OCI-LY3 (cell line): ENCODE measurements around the gene PLOD1.
A peak's percentile ranks its signal among the peaks of the same experiment; 100 is the strongest.

Experiments
- H2AFZ ChIP-seq: fragments of 200-600, 300-600 bp; shearing (Covaris generic); 2 replicates; pipeline ENCODE4 v1.6.0; 2014; ENCODE audit warnings: antibody characterized with exemption, low read depth, low read length
- H3K27ac ChIP-seq: fragments of 200-600, 300-600 bp; sonication (generic); 2 replicates; pipeline ENCODE4 v1.5.1; 2014; ENCODE audit warnings: mild to moderate bottlenecking, low read length, moderate library complexity, mixed read lengths
- H3K27me3 ChIP-seq: fragments of 200-600, 300-600 bp; sonication (generic); 2 replicates; pipeline ENCODE4 v1.6.1; 2014; ENCODE audit warnings: low read depth, low read length, mixed read lengths
- H3K36me3 ChIP-seq: fragments of 200-600, 300-600 bp; sonication (generic); replicated peaks from 2 replicates; pipeline ENCODE3; 2014; ENCODE audit warnings: low read depth, low read length, mixed read lengths
- H3K4me1 ChIP-seq: fragments of 300-600, 200-600 bp; sonication (generic); 2 replicates; pipeline ENCODE4 v1.6.1; 2014; ENCODE audit warnings: low read length, mixed read lengths
- H3K4me2 ChIP-seq: fragments of 200-600, 300-600 bp; sonication (generic); 2 replicates; pipeline ENCODE4 v1.6.1; 2014; ENCODE audit warnings: low read length, mixed read lengths
- H3K4me3 ChIP-seq: fragments of 300-600, 200-600 bp; sonication (generic); 2 replicates; pipeline ENCODE4 v1.5.1; 2014; ENCODE audit warnings: antibody characterized with exemption, mild to moderate bottlenecking, low read length, moderate library complexity
- H3K79me2 ChIP-seq: fragments of 300-600, 200-600 bp; shearing (Covaris generic); 2 replicates; pipeline ENCODE4 v1.6.1; 2014; ENCODE audit warnings: mild to moderate bottlenecking, low read length, mixed read lengths
- H3K9ac ChIP-seq: fragments of 300-600, 200-600 bp; shearing (Covaris generic); 2 replicates; pipeline ENCODE4 v1.6.0; 2014; ENCODE audit warnings: mild to moderate bottlenecking, low read length, moderate library complexity
- H3K9me3 ChIP-seq: fragments of 200-600, 300-600 bp; shearing (Covaris generic); 2 replicates; pipeline ENCODE4 v1.6.1; 2014; ENCODE audit warnings: low read length, mixed read lengths; ENCODE audit not compliant: insufficient read depth
- H4K20me1 ChIP-seq: fragments of 200-600, 300-600 bp; sonication (generic); 2 replicates; pipeline ENCODE4 v1.6.1; 2016; ENCODE audit warnings: low read length, mixed read lengths; ENCODE audit not compliant: insufficient read depth
- EZH2phosphoT487 ChIP-seq: fragments of 200-600 bp; shearing (Covaris generic); IDR thresholded peaks from 2 replicates; pipeline ENCODE4 v1.6.1; 2018; ENCODE audit warnings: antibody characterized with exemption, mixed run types, low read depth
- TF ChIP-seq, protein P1 (sequence below): fragments of 200-600, 300-600 bp; sonication (generic); IDR thresholded peaks from 2 replicates; pipeline ENCODE4 v1.5.1; 2014; ENCODE audit warnings: antibody characterized with exemption, low read length, low read depth

PLOD1 gene

DNA sequence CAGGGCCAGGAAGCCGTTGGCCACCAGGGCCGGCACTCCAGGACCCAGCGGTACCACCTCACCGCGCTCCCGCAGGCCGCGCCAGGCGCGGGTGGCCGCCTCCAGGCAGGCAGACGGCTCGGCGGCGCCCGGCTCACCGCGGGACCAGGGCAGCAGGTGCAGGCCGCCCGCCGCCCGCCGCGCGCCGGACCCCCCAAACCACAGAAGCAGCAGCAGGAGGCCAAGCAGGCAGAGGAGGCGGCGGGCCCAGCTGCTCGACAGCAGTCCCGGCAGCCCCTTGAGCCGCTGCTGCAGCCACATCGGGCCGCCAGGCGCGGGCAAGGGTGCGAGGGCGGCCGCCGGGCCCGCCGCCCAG, 8.6 kb upstream of the PLOD1 start:
- no peak overlapping the region for H3K27ac ChIP-seq
- no peaks in the 10 kb centered on the region for H3K36me3 ChIP-seq
- peak overlapping the region; percentile 98; the same call in 1 of the 2 replicates for H3K4me2 ChIP-seq
- peak overlapping the region; percentile 76 for H3K4me3 ChIP-seq
- H3K9ac ChIP-seq, result peak overlapping the region; percentile 44
- peaks cover 23% of the 10 kb centered on the region for H3K79me2 ChIP-seq
- no peaks in the 10 kb centered on the region for H3K27me3 ChIP-seq
- H3K4me1 ChIP-seq, result peaks cover 27% of the 10 kb centered on the region
- H2AFZ ChIP-seq, result no peak overlapping the region
- peaks cover 13% of the 10 kb centered on the region; the same call in 1 of the 2 replicates for H4K20me1 ChIP-seq
- TF ChIP-seq, protein P1, sequence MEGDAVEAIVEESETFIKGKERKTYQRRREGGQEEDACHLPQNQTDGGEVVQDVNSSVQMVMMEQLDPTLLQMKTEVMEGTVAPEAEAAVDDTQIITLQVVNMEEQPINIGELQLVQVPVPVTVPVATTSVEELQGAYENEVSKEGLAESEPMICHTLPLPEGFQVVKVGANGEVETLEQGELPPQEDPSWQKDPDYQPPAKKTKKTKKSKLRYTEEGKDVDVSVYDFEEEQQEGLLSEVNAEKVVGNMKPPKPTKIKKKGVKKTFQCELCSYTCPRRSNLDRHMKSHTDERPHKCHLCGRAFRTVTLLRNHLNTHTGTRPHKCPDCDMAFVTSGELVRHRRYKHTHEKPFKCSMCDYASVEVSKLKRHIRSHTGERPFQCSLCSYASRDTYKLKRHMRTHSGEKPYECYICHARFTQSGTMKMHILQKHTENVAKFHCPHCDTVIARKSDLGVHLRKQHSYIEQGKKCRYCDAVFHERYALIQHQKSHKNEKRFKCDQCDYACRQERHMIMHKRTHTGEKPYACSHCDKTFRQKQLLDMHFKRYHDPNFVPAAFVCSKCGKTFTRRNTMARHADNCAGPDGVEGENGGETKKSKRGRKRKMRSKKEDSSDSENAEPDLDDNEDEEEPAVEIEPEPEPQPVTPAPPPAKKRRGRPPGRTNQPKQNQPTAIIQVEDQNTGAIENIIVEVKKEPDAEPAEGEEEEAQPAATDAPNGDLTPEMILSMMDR, result no peak
- TF ChIP-seq EZH2phosphoT487, result no peak
- no peaks in the 10 kb centered on the region for H3K9me3 ChIP-seq

DNA sequence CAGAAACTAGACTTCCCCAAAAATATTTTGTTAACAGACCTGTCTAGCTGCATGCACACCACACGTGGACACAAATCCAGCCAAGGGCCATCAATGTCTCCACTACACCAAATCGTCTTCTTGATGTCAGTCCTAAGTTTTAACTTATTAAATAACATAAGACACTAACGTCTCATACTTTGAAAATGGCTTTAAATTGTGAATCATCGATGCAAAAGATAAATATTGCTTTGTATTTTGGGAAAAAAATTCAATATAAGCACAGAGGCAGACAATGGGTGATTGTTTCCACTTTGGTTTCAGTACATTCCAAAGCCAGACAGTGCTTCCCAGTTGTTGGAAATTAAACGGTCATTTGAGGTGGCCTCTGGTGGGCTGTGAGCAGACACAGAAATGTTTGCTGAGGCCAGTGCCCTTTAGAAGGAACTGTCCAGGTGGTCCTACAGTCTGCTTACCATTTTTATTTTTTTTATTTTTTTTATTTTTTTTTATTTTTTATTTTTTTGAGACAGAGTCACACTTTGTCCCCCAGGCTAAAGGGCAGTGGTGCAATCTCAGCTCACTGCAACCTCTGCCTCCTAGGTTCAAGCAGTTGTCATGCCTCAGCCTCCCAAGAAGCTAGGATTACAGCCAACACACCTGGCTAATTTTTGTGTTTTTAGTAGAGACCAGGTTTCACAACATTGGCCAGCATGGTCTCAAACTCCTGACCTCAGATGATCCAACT, 6.5 kb upstream of the PLOD1 start:
- H3K9ac ChIP-seq, result no peak overlapping the region
- H3K36me3 ChIP-seq, result no peaks in the 10 kb centered on the region
- no peak overlapping the region for H3K27ac ChIP-seq
- H3K4me3 ChIP-seq, result no peak overlapping the region
- no peaks in the 10 kb centered on the region for H3K27me3 ChIP-seq
- H3K79me2 ChIP-seq, result peaks cover 23% of the 10 kb centered on the region
- H3K9me3 ChIP-seq, result no peaks in the 10 kb centered on the region
- no peak overlapping the region for H2AFZ ChIP-seq
- no peak for TF ChIP-seq EZH2phosphoT487
- TF ChIP-seq, protein P1, result no peak
- peaks cover 13% of the 10 kb centered on the region; the same call in 1 of the 2 replicates for H4K20me1 ChIP-seq
- H3K4me1 ChIP-seq, result peaks cover 30% of the 10 kb centered on the region
- no peak overlapping the region for H3K4me2 ChIP-seq

DNA sequence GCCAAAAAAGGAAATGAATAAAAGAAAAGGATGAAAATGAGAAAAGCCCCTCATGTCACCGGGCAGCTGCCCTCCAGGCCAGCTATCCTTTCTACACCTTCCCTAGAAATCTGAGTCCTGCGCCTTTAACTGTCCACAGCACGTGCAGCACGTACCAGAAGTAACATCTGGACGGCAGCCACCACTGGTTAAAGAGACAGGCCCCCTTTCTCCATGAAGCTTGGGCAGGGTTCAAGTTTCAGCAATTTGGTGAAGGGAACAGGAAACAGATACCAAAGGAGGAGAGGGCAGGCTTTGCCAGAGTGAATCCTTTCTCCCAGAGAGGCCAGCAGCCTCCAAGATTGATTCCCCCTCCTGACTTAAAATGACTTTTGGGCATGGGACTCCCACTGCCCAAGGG, 4.7 kb upstream of the PLOD1 start:
- Histone ChIP-seq H4K20me1 (peaks cover 3% of the 10 kb centered on the region; the same call in 1 of the 2 replicates), H3K4me1 (peaks cover 27% of the 10 kb centered on the region), H3K79me2 (peaks cover 10% of the 10 kb centered on the region), H3K9ac (peak overlapping the region; percentile 13; the same call in 1 of the 2 replicates), H2AFZ (peak overlapping the region; percentile 46), H3K4me2 (peak overlapping the region; percentile 40), H3K27me3 (no peaks in the 10 kb centered on the region), H3K27ac (no peak overlapping the region; the same call in 1 of the 2 replicates), H3K36me3 (no peaks in the 10 kb centered on the region), H3K4me3 (peak overlapping the region; percentile 11; the same call in 1 of the 2 replicates), H3K9me3 (no peaks in the 10 kb centered on the region)
- TF ChIP-seq, protein P1, result no peak
- no peak for TF ChIP-seq EZH2phosphoT487

DNA sequence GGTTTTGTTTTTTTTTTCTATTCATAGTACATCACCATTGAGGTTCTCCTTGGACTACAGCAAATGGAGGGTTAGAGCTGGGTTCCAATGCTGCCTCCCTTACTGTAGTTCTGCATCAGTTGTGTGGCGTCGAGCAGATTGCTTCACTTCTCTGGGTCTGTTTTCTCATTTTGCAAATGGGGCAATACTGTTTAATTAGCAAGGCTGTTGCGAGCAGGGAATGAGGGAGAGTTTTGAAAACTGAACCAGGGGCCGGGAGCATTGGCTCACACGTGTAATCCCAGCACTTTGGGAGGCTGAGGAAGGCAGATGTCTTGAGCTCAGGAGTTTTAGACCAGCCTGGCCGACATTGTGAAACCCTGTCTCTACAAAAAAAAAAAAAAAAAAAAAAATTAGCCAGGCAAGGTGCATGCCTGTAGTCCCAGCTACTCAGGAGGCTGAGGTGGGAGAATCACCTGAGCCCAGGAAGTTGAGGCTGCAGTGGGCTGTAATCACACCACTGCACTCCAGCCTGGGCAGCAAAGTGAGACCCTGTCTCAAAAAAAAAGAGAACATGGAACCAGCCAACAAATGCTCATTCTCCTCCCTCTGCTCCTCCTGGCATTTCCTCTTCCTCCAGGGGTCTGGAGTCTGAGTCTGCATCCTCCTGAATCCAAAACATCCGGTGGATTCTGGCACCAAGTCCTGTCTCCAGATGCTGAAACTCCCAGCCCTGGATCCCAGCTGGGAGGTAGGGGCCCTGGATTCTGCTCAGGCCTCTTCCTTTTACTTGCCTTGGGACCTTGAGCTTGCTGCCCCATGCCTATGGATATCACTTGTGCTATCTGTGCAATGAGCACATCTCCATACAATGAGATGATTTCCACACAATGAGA, 3.7 kb upstream of the PLOD1 start:
- no peak overlapping the region for H2AFZ ChIP-seq
- H3K27ac ChIP-seq, result no peak overlapping the region
- H3K9ac ChIP-seq, result no peak overlapping the region

More for the DNA sequence above, 3.7 kb upstream of the PLOD1 start:
- peaks cover 6% of the 10 kb centered on the region for H3K79me2 ChIP-seq
- no peak for TF ChIP-seq EZH2phosphoT487
- TF ChIP-seq, protein P1, result no peak
- no peak overlapping the region for H3K4me3 ChIP-seq
- H3K9me3 ChIP-seq, result no peaks in the 10 kb centered on the region
- no peaks in the 10 kb centered on the region for H3K36me3 ChIP-seq
- peaks cover 24% of the 10 kb centered on the region for H3K4me1 ChIP-seq
- no peaks in the 10 kb centered on the region for H3K27me3 ChIP-seq
- H4K20me1 ChIP-seq, result no peaks in the 10 kb centered on the region
- no peak overlapping the region; the same call in 1 of the 2 replicates for H3K4me2 ChIP-seq
